HEK293 (cell line): ENCODE results near the gene SUGP1.

Experiments used
- GLI4 ChIP-seq: fragments of 450-650 bp; formaldehyde crosslinking; IDR thresholded peaks from 2 replicates; pipeline ENCODE4 v1.5.1; 2016; ENCODE audit warnings: missing biosample characterization, missing genetic modification characterization
- HOXD13 ChIP-seq: sonication (generic); formaldehyde crosslinking; IDR thresholded peaks from 2 replicates; pipeline ENCODE4 v1.8.0; 2022; ENCODE audit warnings: missing genetic modification reagents, borderline replicate concordance
- KLF16 ChIP-seq: fragments of 450-650 bp; formaldehyde crosslinking; IDR thresholded peaks from 2 replicates; pipeline ENCODE4 v1.5.1; 2017; ENCODE audit warnings: missing biosample characterization, missing genetic modification characterization
- PATZ1 ChIP-seq: fragments of 450-650 bp; formaldehyde crosslinking; IDR thresholded peaks from 2 replicates; pipeline ENCODE4 v1.5.1; 2016; ENCODE audit warnings: missing biosample characterization, missing genetic modification characterization
- PBX3 ChIP-seq: sonication (generic); formaldehyde crosslinking; IDR thresholded peaks from 2 replicates; pipeline ENCODE4 v1.8.1; 2022; ENCODE audit warnings: mild to moderate bottlenecking, moderate library complexity, missing genetic modification reagents
- YY1 ChIP-seq: fragments of 450-650 bp; formaldehyde crosslinking; IDR thresholded peaks from 2 replicates; pipeline ENCODE4 v1.5.1; 2018; ENCODE audit warnings: missing biosample characterization, missing genetic modification characterization
- ZBTB17 ChIP-seq: fragments of 450-650 bp; formaldehyde crosslinking; IDR thresholded peaks from 2 replicates; pipeline ENCODE4 v1.5.1; 2016; ENCODE audit warnings: missing biosample characterization, missing genetic modification characterization
- ZBTB48 ChIP-seq: fragments of 450-650 bp; formaldehyde crosslinking; IDR thresholded peaks from 2 replicates; pipeline ENCODE4 v1.5.1; 2016; ENCODE audit warnings: missing biosample characterization, missing genetic modification characterization
- ZBTB7A ChIP-seq: fragments of 450-650 bp; formaldehyde crosslinking; IDR thresholded peaks from 2 replicates; pipeline ENCODE4 v1.5.1; 2016; ENCODE audit warnings: low read depth, missing biosample characterization, missing genetic modification characterization
- ZFHX2 ChIP-seq: fragments of 450-650 bp; formaldehyde crosslinking; conservative IDR thresholded peaks from 2 replicates; pipeline ENCODE4 v1.5.1; 2016; ENCODE audit warnings: missing biosample characterization, missing genetic modification characterization
- ZNF19 ChIP-seq: fragments of 450-650 bp; formaldehyde crosslinking; IDR thresholded peaks from 2 replicates; pipeline ENCODE4; 2016; ENCODE audit warnings: missing biosample characterization, missing genetic modification characterization, low read depth
- ZNF214 ChIP-seq: fragments of 450-650 bp; formaldehyde crosslinking; IDR thresholded peaks from 2 replicates; pipeline ENCODE4 v1.5.1; 2017; ENCODE audit warnings: missing biosample characterization, mild to moderate bottlenecking, missing genetic modification characterization, borderline replicate concordance
- ZNF423 ChIP-seq: fragments of 450-650 bp; formaldehyde crosslinking; IDR thresholded peaks from 2 replicates; pipeline ENCODE4 v1.5.1; 2016; ENCODE audit warnings: missing biosample characterization, missing genetic modification characterization
- ZNF629 ChIP-seq: fragments of 450-650 bp; formaldehyde crosslinking; IDR thresholded peaks from 2 replicates; pipeline ENCODE4 v1.5.1; 2017; ENCODE audit warnings: missing biosample characterization, missing genetic modification characterization
- ZNF677 ChIP-seq: fragments of 450-650 bp; IDR thresholded peaks from 2 replicates; pipeline ENCODE4 v1.5.0; 2018; ENCODE audit warnings: missing biosample characterization, mild to moderate bottlenecking, missing genetic modification characterization, moderate library complexity
- ZNF843 ChIP-seq: fragments of 450-650 bp; formaldehyde crosslinking; IDR thresholded peaks from 2 replicates; pipeline ENCODE4 v1.5.1; 2016; ENCODE audit warnings: missing biosample characterization, missing genetic modification characterization
- TF ChIP-seq, protein P1 (sequence below): fragments of 450-650 bp; formaldehyde crosslinking; IDR thresholded peaks from 2 replicates; pipeline ENCODE4 v1.5.1; 2017; ENCODE audit warnings: missing biosample characterization, mild to moderate bottlenecking, missing genetic modification characterization, moderate library complexity
- TF ChIP-seq, protein P2 (sequence below): fragments of 450-650 bp; formaldehyde crosslinking; IDR thresholded peaks from 2 replicates; pipeline ENCODE4 v1.5.1; 2016; ENCODE audit warnings: missing biosample characterization, missing genetic modification characterization, borderline replicate concordance
- TF ChIP-seq, protein P3 (sequence below): fragments of 450-650 bp; formaldehyde crosslinking; conservative IDR thresholded peaks from 2 replicates; pipeline ENCODE4 v1.5.1; 2016; ENCODE audit warnings: low read depth, missing biosample characterization, missing genetic modification characterization
- TF ChIP-seq, protein P4 (sequence below): fragments of 450-650 bp; formaldehyde crosslinking; conservative IDR thresholded peaks from 2 replicates; pipeline ENCODE4 v1.5.1; 2016; ENCODE audit warnings: low read depth, missing biosample characterization, missing genetic modification characterization
- TF ChIP-seq, protein P5 (sequence below): fragments of 450-650 bp; formaldehyde crosslinking; IDR thresholded peaks from 2 replicates; pipeline ENCODE4 v1.5.1; 2016; ENCODE audit warnings: missing biosample characterization, missing genetic modification characterization

Gene SUGP1

GRCh38 chr19:19320361-19321140 is at the start of gene SUGP1, which contains the start of gene MAU2 (continued):
- TF ChIP-seq ZFHX2 (tag by site-specific recombination) (peak; percentile 36), GLI4 (tag by site-specific recombination) (no peak), ZNF423 (no peak), HOXD13 (CRISPR knock-in tag) (peak; percentile 54; the same call in 1 of the 2 replicates), ZNF677 (tag by site-specific recombination) (no peak), ZNF629 (tag by site-specific recombination) (peak; percentile 43; the same call in 1 of the 2 replicates), PBX3 (CRISPR knock-in tag) (peak; percentile 78; the same call in 1 of the 2 replicates), YY1 (tag by site-specific recombination) (peak; percentile 91), PATZ1 (tag by site-specific recombination) (peak; percentile 68), ZNF843 (no peak), ZNF214 (no peak), ZBTB17 (tag by site-specific recombination) (peak; percentile 58), ZNF19 (tag by site-specific recombination) (no peak), ZBTB7A (tag by site-specific recombination) (0 out of 2 replicates have a peak, but pooled peaks have one; percentile 10), ZBTB48 (tag by site-specific recombination) (peak; percentile 16; the same call in 1 of the 2 replicates), KLF16 (tag by site-specific recombination) (no peak)
- TF ChIP-seq, protein P1, sequence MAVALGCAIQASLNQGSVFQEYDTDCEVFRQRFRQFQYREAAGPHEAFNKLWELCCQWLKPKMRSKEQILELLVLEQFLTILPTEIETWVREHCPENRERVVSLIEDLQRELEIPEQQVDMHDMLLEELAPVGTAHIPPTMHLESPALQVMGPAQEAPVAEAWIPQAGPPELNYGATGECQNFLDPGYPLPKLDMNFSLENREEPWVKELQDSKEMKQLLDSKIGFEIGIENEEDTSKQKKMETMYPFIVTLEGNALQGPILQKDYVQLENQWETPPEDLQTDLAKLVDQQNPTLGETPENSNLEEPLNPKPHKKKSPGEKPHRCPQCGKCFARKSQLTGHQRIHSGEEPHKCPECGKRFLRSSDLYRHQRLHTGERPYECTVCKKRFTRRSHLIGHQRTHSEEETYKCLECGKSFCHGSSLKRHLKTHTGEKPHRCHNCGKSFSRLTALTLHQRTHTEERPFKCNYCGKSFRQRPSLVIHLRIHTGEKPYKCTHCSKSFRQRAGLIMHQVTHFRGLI: no peak
- TF ChIP-seq, protein P2, sequence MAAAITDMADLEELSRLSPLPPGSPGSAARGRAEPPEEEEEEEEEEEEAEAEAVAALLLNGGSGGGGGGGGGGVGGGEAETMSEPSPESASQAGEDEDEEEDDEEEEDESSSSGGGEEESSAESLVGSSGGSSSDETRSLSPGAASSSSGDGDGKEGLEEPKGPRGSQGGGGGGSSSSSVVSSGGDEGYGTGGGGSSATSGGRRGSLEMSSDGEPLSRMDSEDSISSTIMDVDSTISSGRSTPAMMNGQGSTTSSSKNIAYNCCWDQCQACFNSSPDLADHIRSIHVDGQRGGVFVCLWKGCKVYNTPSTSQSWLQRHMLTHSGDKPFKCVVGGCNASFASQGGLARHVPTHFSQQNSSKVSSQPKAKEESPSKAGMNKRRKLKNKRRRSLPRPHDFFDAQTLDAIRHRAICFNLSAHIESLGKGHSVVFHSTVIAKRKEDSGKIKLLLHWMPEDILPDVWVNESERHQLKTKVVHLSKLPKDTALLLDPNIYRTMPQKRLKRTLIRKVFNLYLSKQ (tag by site-specific recombination): no peak
- TF ChIP-seq, protein P3, sequence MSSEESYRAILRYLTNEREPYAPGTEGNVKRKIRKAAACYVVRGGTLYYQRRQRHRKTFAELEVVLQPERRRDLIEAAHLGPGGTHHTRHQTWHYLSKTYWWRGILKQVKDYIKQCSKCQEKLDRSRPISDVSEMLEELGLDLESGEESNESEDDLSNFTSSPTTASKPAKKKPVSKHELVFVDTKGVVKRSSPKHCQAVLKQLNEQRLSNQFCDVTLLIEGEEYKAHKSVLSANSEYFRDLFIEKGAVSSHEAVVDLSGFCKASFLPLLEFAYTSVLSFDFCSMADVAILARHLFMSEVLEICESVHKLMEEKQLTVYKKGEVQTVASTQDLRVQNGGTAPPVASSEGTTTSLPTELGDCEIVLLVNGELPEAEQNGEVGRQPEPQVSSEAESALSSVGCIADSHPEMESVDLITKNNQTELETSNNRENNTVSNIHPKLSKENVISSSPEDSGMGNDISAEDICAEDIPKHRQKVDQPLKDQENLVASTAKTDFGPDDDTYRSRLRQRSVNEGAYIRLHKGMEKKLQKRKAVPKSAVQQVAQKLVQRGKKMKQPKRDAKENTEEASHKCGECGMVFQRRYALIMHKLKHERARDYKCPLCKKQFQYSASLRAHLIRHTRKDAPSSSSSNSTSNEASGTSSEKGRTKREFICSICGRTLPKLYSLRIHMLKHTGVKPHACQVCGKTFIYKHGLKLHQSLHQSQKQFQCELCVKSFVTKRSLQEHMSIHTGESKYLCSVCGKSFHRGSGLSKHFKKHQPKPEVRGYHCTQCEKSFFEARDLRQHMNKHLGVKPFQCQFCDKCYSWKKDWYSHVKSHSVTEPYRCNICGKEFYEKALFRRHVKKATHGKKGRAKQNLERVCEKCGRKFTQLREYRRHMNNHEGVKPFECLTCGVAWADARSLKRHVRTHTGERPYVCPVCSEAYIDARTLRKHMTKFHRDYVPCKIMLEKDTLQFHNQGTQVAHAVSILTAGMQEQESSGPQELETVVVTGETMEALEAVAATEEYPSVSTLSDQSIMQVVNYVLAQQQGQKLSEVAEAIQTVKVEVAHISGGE (tag by site-specific recombination): peak; percentile 53
- TF ChIP-seq, protein P4, sequence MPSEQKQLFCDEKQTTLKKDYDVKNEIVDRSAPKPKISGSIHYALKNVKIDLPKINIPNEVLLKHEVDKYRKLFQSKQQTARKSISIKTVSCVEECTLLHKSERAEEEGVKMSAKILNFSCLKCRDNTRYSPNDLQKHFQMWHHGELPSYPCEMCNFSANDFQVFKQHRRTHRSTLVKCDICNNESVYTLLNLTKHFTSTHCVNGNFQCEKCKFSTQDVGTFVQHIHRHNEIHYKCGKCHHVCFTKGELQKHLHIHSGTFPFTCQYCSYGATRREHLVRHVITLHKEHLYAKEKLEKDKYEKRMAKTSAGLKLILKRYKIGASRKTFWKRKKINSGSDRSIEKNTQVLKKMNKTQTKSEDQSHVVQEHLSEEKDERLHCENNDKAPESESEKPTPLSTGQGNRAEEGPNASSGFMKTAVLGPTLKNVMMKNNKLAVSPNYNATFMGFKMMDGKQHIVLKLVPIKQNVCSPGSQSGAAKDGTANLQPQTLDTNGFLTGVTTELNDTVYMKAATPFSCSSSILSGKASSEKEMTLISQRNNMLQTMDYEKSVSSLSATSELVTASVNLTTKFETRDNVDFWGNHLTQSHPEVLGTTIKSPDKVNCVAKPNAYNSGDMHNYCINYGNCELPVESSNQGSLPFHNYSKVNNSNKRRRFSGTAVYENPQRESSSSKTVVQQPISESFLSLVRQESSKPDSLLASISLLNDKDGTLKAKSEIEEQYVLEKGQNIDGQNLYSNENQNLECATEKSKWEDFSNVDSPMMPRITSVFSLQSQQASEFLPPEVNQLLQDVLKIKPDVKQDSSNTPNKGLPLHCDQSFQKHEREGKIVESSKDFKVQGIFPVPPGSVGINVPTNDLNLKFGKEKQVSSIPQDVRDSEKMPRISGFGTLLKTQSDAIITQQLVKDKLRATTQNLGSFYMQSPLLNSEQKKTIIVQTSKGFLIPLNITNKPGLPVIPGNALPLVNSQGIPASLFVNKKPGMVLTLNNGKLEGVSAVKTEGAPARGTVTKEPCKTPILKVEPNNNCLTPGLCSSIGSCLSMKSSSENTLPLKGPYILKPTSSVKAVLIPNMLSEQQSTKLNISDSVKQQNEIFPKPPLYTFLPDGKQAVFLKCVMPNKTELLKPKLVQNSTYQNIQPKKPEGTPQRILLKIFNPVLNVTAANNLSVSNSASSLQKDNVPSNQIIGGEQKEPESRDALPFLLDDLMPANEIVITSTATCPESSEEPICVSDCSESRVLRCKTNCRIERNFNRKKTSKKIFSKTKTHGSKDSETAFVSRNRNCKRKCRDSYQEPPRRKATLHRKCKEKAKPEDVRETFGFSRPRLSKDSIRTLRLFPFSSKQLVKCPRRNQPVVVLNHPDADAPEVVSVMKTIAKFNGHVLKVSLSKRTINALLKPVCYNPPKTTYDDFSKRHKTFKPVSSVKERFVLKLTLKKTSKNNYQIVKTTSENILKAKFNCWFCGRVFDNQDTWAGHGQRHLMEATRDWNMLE: 0 out of 2 replicates have a peak, but pooled peaks have one; percentile 44
- TF ChIP-seq, protein P5, sequence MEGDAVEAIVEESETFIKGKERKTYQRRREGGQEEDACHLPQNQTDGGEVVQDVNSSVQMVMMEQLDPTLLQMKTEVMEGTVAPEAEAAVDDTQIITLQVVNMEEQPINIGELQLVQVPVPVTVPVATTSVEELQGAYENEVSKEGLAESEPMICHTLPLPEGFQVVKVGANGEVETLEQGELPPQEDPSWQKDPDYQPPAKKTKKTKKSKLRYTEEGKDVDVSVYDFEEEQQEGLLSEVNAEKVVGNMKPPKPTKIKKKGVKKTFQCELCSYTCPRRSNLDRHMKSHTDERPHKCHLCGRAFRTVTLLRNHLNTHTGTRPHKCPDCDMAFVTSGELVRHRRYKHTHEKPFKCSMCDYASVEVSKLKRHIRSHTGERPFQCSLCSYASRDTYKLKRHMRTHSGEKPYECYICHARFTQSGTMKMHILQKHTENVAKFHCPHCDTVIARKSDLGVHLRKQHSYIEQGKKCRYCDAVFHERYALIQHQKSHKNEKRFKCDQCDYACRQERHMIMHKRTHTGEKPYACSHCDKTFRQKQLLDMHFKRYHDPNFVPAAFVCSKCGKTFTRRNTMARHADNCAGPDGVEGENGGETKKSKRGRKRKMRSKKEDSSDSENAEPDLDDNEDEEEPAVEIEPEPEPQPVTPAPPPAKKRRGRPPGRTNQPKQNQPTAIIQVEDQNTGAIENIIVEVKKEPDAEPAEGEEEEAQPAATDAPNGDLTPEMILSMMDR: peak; percentile 37; the same call in 1 of the 2 replicates
